Fibroblast of mammary gland (primary cell): ENCODE results near the gene STRA6.
"Not testable (repeated sequence)": the region's sequence is repeated elsewhere in the genome, so short reads cannot be mapped to it uniquely, and the experiment has no call there.

Experiments used
- DNase-seq: peaks from one replicate; pipeline ENCODE4 v3.0.0-alpha.2; 2010; ENCODE audit warnings: low read depth
- H3K4me3 ChIP-seq: 2 replicates; pipeline ENCODE4 v1.5.1; 2011; ENCODE audit warnings: low read depth, mild to moderate bottlenecking, low read length, moderate library complexity; ENCODE audit not compliant: control insufficient read depth
- CTCF ChIP-seq: conservative IDR thresholded peaks from 2 replicates; pipeline ENCODE4 v1.5.1; 2011; ENCODE audit warnings: low read depth, low read length, inconsistent platforms; ENCODE audit not compliant: control insufficient read depth, insufficient read depth

STRA6 gene

GRCh38 chr15:74165461-74165860 lies 37.1 kb downstream of the STRA6 start:
- no peak for TF ChIP-seq CTCF
- no peak for DNase-seq
- no peak overlapping the region for H3K4me3 ChIP-seq

- DNase-seq, H3K4me3 ChIP-seq: not testable (repeated sequence)
These were observed 40.4 kb downstream of the STRA6 start for GRCh38 chr15:74162195-74162536.

- not testable (repeated sequence) for DNase-seq, H3K4me3 ChIP-seq
These were observed 42.2 kb downstream of the STRA6 start for GRCh38 chr15:74160390-74160789.

- no peak for TF ChIP-seq CTCF
- DNase-seq = no peak
- H3K4me3 ChIP-seq = no peak overlapping the region
These were observed 42.8 kb downstream of the STRA6 start for GRCh38 chr15:74159773-74160172.

GRCh38 chr15:74158855-74159650 lies 43.5 kb downstream of the STRA6 start:
- no peak overlapping the region for H3K4me3 ChIP-seq
- DNase-seq = no peak
- no peak for TF ChIP-seq CTCF

GRCh38 chr15:74157868-74158827 lies 44.4 kb downstream of the STRA6 start:
- no peak for DNase-seq
- no peak overlapping the region for H3K4me3 ChIP-seq
- TF ChIP-seq CTCF = no peak

- no peak for DNase-seq
- no peak overlapping the region for H3K4me3 ChIP-seq
- no peak for TF ChIP-seq CTCF
These were observed 45.7 kb downstream of the STRA6 start for GRCh38 chr15:74156678-74157411.
